GM19397 (cell line): Measurements from ENCODE around the gene ACP6.
A peak's percentile ranks its signal among the peaks of the same experiment; 100 is the strongest.
"Not testable (repeated sequence)": the region's sequence is repeated elsewhere in the genome, so short reads cannot be mapped to it uniquely, and the experiment has no call there.

ENCODE experiments used
- ATAC-seq: cut with Tn5 transposase; IDR thresholded peaks from one replicate; pipeline ENCODE4 v1.9.1; 2021; ENCODE audit warnings: mild to moderate bottlenecking, moderate library complexity; ENCODE audit not compliant: unreplicated experiment

The ACP6 gene

GRCh38 chr1:147670319-147671001, at the start of gene ACP6:
TSS of gene ACP6 (minus strand) at chr1:147670524. CDS start at chr1:147670048, 476 bp downstream.
- peak; percentile 93 for ATAC-seq

DNA sequence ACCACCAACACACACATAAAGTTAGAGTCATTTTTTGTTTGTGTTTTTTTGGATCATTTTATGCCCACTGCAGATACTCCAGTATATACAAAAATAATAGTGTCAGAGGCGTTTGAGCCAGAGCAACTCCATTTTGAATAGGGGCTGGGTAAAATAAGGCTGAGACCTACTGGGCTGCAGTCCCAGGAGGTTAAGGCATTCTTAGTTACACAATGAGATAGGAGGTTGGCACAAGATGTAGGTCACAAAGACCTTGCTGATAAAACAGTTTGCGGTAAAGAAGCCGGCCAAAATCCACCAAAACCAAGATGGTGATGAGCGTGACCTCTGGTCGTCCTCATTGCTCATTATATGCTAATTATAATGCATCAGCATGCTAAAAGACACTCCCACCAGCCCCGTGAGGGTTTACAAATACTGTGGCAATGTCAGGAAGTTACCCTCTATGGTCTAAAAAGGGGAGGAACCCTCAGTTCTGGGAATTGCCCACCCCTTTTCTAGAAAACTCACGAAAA, 49.4 kb upstream of the ACP6 start:
- no peak for ATAC-seq

- ATAC-seq: no peak
Observed at GRCh38 chr1:147719029-147719698, 48.8 kb upstream of the ACP6 start.

DNA sequence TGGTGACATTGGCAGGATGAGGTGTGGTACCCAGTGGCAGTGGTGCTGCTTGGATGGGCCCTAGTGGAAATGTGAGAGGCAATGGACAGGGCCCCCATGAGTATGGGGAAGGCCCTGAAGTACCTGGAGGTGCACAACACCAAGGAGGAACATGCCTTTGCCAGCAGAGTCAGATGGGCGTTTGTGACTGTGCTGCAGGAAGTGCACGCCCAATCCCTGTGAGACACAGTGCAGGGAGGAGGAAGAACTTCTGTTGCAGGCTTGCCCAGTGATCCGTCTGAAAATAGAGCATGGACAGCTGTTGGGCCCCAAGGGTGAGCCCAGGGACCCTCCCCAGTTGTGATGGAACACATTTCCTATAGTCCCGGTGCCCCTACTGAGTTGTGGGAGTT, 47.4 kb upstream of the ACP6 start:
- no peak for ATAC-seq

- ATAC-seq: no peak
Observed at GRCh38 chr1:147717051-147717705, 46.9 kb upstream of the ACP6 start.

- no peak for ATAC-seq
Observed at GRCh38 chr1:147712605-147713004, 42.3 kb upstream of the ACP6 start.

GRCh38 chr1:147700042-147701006, 30.0 kb upstream of the ACP6 start:
- no peak for ATAC-seq

- no peak for ATAC-seq
Observed at GRCh38 chr1:147699686-147700041, 29.3 kb upstream of the ACP6 start.

DNA sequence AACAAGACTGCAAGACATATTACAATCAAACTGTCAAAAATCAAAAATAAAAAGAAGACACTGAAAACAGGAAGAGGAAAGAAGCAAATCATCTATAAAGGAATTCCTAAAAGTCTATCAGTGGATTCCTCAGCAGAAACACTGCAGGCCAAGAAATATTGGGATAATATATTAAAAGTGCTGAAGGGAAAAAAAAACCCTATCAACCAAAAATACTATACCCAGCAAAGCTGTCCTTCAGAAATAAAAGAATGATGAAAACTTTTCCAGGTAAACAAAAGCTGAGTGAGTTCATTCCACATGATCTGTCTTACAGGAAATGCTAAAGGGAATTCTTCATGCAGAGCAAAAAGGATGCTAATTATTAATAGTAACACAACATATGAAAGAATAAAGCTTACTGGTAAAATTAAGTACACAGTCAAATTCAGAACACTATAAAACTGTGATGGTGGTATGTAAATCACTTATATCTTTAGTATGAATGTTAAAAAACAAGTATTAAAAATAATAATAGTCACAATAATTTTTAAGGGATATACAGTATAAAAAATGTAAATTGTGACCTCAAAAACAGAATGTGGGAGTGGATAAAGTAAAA, 12.9 kb upstream of the ACP6 start:
- no peak for ATAC-seq

GRCh38 chr1:147680608-147681235, 10.4 kb upstream of the ACP6 start:
- not testable (repeated sequence) for ATAC-seq

DNA sequence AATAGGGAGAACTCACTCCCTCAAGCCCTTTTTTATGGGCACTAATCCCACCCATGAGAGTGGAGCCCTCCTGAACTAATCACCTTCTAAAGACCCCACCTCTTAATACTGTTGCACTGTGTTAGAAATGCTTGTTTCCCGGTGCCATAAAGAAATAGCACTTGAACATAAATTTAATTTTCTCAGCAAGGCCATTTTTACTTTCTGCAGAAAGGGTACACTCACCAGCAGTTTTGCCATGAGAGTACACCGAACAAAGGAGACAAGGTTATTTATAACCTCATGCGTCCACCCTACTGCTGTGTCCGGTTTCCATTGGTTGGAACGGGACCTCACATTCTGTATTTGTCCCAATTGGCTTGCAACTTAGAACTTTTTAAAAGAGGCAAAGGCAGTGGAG, 7.4 kb upstream of the ACP6 start:
- ATAC-seq: not testable (repeated sequence)

DNA sequence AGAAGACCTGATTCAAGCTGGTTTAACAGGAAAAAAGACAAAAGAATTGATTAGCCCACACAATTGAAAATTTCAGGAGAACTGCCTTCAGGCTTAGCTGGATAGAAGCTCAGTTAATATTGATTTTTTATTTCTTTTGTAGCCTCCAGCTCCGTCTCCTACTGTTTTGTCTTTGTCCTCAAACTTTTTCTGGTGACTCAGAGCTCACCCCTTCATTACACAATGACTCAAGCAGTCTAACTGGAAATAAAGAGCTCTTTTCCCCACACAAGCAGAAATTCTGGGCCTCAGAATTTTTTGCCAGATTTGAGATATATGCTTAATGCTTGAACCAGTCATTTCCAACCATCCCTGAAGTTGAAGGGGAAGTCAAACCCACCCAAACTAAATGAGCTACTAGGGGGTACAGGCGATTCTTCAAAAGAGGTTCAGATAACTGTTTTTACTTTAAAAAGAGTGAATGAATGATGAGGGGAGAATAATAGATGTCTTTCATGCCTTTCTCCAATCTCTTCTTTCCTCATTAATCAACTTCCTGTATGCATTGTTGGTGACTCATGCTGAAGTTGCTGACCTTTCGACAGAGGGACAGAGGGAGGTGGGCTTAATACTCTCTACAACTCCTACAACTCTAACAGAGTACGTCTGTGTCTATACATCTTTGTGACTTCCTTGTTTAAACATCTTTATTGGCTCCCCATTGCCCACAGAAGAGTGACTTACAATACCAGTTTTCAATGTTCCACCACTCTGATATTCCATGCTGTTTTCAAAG, 6.2 kb upstream of the ACP6 start:
- no peak for ATAC-seq

- no peak for ATAC-seq
Observed at GRCh38 chr1:147673816-147674215, 3.5 kb upstream of the ACP6 start.

DNA sequence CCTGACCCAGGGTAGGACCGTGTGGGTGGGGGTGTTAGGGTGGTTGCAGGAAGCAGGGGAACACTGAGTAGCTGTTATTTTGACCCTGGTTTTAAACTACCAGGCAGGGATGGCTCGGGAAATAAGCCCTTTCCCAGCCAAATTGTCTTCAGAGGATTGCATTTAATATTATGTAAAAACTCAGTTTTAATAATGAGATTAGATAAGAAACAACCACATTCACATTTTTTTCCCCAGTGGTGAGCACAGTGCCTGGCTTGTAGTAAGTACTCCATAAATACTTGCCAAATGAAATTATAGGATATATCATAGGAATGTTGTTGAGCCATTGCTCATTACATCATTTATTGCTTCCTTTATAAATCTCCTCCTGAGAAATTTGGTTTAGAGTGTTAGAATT, 3.1 kb upstream of the ACP6 start:
- no peak for ATAC-seq

GRCh38 chr1:147669469-147670318, 630 bp downstream of the ACP6 start:
- peak; percentile 40 for ATAC-seq

DNA sequence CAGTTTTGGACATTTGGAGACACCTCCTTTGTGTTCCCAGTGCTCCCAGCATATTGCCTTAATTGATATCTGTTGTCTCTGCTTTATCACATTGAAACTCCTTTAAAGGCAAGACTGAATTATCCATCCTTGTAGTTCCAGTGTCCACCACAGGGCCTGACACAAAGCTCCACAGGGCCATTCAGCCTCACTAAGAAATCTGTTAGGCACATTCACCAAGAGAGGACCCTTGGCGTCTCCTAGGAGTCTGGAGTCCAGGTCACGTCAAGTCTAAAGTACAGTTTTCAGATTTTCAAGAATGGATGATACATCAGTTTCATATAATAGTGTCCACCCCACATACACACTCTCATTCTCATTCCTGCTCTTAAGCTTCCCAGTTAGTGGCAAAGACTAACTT, 4.8 kb downstream of the ACP6 start:
- no peak for ATAC-seq

- ATAC-seq: no peak
Observed at GRCh38 chr1:147664206-147664605, 6.1 kb downstream of the ACP6 start.

- ATAC-seq: no peak
Observed at GRCh38 chr1:147654511-147654910, 15.8 kb downstream of the ACP6 start.
